ENCODE measurements around the gene ACSS2. TPM values are rescaled to one million over a fixed set of nuclear protein-coding genes. Genes with fewer than 3 reads are reported as not detected.

ACSS2 gene
- total RNA-seq, 1 donor from 2014 or later, result 8.4 TPM

DNA sequence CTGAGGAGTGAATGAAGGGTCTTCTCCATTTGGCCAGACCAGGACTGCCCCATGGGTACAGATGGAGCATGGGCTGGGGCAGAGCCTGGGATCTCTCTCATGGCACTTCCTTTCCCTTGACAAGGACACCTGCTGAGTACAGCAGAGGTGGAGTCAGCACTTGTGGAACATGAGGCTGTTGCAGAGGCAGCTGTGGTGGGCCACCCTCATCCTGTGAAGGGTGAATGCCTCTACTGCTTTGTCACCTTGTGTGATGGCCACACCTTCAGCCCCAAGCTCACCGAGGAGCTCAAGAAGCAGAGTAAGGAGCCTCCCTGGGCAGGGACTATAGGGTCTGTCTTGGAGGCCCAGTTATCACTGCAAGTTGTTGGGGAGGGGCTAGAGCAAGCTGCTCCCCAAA is 49.6 kb downstream of the ACSS2 start:
- ChIA-PET CTCF (no interaction called here), POLR2A (no interaction called here)
- H3K27ac Mint-ChIP-seq, result no peak overlapping the region
- ATAC-seq (ENCODE audit: low read depth) (no peak), DNase-seq (no peak)
- no peaks in the 10 kb centered on the region for H3K9me3 Mint-ChIP-seq
- no peak overlapping the region for H3K4me3 Mint-ChIP-seq
- H3K4me1 Mint-ChIP-seq, result no peaks in the 10 kb centered on the region
- intact Hi-C loops (cut with micrococcal nuclease), result no loop called here
- H3K27me3 Mint-ChIP-seq, result no peaks in the 10 kb centered on the region
- no peak for TF ChIP-seq CTCF (IDR thresholded peaks at IDR 0.05)
- H3K36me3 Mint-ChIP-seq (ENCODE audit: low read depth), result peaks cover 17% of the 10 kb centered on the region

DNA sequence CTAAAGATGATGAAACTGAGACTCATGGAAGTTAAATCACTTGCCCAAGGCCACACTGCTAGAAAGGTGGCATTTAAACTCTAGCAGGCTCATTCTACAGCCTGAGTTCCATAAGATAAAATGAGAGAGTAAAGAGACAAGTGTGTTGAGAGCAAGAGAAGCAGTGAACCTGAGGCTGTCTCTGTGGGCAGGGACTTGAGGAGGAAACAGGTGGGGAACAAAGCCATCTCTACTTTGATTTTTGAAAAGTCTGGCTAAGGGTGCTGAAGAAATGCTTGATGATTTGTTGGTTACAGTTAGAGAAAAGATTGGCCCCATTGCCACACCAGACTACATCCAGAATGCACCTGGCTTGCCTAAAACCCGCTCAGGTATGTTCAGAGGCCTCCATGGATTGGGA is 50.2 kb downstream of the ACSS2 start:
- no peak for TF ChIP-seq CTCF (IDR thresholded peaks at IDR 0.05)
- no peak overlapping the region for H3K4me3 Mint-ChIP-seq
- H3K9me3 Mint-ChIP-seq, result no peaks in the 10 kb centered on the region
- peaks cover 23% of the 10 kb centered on the region for H3K36me3 Mint-ChIP-seq (ENCODE audit: low read depth)
- CTCF ChIA-PET, result no interaction called here
- H3K27ac Mint-ChIP-seq, result no peak overlapping the region
- ATAC-seq (ENCODE audit: low read depth) (no peak), DNase-seq (no peak)
- POLR2A ChIA-PET, result no interaction called here
- no peaks in the 10 kb centered on the region for H3K4me1 Mint-ChIP-seq
- intact Hi-C loops (cut with micrococcal nuclease), result no loop called here
- no peaks in the 10 kb centered on the region for H3K27me3 Mint-ChIP-seq

DNA sequence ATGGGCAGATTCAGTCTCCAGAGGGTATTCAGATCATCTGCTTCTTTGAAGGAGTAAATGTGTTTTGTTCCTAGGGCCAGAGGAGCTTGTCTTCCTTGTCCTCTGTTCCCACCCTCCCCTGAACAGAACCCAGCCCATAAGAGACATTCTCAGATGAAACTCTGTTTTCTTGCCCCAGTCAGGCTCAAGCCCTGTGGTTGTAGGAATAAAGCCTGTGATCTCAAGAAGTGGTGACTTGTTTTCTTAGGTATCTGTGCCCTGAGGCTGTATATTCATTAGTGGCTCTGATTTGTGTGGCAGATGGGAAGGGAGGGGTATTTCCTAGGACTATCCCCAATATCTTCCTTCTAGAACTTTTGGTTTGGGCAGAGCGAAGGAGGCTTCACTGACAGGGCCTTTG is 51.3 kb downstream of the ACSS2 start:
- Mint-ChIP-seq H3K4me3 (no peak overlapping the region), H3K9me3 (no peaks in the 10 kb centered on the region), H3K4me1 (no peaks in the 10 kb centered on the region), H3K27me3 (no peaks in the 10 kb centered on the region), H3K27ac (no peak overlapping the region), H3K36me3 (ENCODE audit: low read depth) (peaks cover 24% of the 10 kb centered on the region)
- DNase-seq (no peak), ATAC-seq (ENCODE audit: low read depth) (no peak)
- no peak for TF ChIP-seq CTCF (IDR thresholded peaks at IDR 0.05)
- ChIA-PET POLR2A (no interaction called here), CTCF (no interaction called here)
- intact Hi-C loops (cut with micrococcal nuclease), result no loop called here

DNA sequence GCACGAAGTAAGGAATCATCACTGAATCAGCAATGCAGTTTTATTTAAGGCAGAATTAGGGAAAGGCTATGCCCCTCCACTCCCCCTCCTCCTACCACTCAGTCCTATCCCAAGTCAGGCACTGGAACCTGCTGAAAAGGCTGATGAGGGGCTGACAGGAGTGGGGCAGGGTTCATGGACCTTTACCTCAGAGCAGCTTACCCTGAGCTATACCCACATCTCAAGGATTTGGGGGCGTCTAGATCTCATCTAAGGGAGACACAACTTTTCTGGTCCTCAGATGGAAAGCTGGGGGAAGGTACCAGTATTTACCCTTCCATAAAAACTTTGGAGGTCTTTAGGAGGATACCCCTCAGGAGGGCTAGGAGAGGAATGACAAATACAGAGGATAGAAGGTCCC is 52.0 kb downstream of the ACSS2 start:
- DNase-seq, result no peak
- no peak for TF ChIP-seq CTCF (IDR thresholded peaks at IDR 0.05)
- no peaks in the 10 kb centered on the region for H3K27me3 Mint-ChIP-seq
- intact Hi-C loops (cut with micrococcal nuclease), result no loop called here
- ChIA-PET CTCF (no interaction called here), POLR2A (interaction anchor here (0.6 kb wide), 1 partner anchor 62 kb away, joined by 5 read pairs; no protein-coding TSS in a partner anchor)
- no peaks in the 10 kb centered on the region for H3K4me1 Mint-ChIP-seq
- H3K9me3 Mint-ChIP-seq, result no peaks in the 10 kb centered on the region
- peaks cover 28% of the 10 kb centered on the region for H3K36me3 Mint-ChIP-seq (ENCODE audit: low read depth)
- no peak overlapping the region for H3K27ac Mint-ChIP-seq
- H3K4me3 Mint-ChIP-seq, result no peak overlapping the region
- ATAC-seq (ENCODE audit: low read depth), result no peak

DNA sequence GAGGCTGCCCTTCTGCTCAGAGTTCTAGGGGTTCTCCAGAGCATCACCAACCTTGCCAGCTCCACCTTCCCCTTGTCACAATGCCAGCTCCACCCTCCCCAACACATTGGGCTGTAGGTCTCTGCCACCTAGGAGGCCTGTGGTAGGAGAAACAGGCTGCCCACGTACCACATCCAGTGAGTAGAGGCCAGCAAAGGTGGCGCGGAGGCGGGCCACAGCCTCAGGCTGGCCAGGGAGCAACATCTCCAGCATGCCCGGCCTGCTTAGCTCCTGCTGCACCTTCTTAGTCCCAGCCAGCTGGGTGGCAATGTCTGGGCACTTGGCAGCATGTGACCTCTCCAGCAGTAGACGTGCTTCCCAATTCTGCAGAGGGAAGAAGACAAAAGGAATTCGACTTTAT is 55.4 kb downstream of the ACSS2 start:
- no peak overlapping the region for H3K27ac Mint-ChIP-seq
- ATAC-seq (ENCODE audit: low read depth), result no peak
- H3K9me3 Mint-ChIP-seq, result no peaks in the 10 kb centered on the region
- H3K27me3 Mint-ChIP-seq, result no peaks in the 10 kb centered on the region
- POLR2A ChIA-PET, result no interaction called here
- DNase-seq, result no peak
- intact Hi-C loops (cut with micrococcal nuclease), result no loop called here
- H3K4me3 Mint-ChIP-seq, result no peak overlapping the region
- no peak for TF ChIP-seq CTCF (IDR thresholded peaks at IDR 0.05)
- no peaks in the 10 kb centered on the region for H3K4me1 Mint-ChIP-seq
- CTCF ChIA-PET, result no interaction called here
- peaks cover 27% of the 10 kb centered on the region for H3K36me3 Mint-ChIP-seq (ENCODE audit: low read depth)
